ENCODE data around the gene SEL1L2.

Gene SEL1L2

DNA sequence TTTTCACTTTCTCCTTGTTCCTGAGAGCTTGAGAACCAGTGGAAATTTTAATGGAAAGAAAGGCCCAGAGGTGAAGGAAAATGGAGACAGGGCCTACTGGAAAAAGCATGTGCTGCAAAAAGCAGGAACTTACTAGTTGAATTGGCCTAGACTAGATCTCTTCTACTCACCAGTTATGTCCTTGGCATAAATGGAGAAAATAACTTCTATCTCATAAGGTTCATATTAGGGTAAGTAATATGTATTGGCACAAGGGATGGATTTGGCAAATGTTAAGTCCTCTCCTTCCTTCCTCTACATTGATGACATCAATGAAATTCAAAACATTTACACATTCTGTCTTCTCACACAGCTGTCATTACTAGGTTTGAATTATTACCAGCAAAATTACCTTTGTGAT lies 131.5 kb downstream of the SEL1L2 start:
- DNase-seq = no peak

- no peak for DNase-seq
Measured at GRCh38 chr20:13858439-13858838, 132.0 kb downstream of the SEL1L2 start.

GRCh38 chr20:13857961-13858360 lies 132.5 kb downstream of the SEL1L2 start:
- no peak for DNase-seq

GRCh38 chr20:13857304-13857703 lies 133.1 kb downstream of the SEL1L2 start:
- DNase-seq = no peak

DNA sequence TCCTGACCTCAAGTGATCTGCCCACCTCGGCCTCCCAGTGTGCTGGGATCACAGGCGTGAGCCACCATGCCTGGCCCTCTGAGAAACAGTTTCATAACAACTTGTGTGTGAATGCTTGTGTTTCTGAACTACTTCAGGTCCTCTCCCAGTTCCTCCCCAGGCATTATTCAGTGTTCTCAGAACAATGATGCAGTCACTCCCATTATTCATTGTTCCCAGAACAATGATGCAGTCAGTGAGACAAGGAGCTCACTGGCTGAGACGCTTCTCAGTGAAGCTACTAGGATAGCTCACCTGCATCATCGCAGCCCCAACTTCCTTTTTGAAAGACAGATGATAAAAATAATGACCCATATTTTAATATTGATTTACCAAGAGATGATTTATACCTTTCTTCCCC lies 134.1 kb downstream of the SEL1L2 start:
- no peak for DNase-seq

DNA sequence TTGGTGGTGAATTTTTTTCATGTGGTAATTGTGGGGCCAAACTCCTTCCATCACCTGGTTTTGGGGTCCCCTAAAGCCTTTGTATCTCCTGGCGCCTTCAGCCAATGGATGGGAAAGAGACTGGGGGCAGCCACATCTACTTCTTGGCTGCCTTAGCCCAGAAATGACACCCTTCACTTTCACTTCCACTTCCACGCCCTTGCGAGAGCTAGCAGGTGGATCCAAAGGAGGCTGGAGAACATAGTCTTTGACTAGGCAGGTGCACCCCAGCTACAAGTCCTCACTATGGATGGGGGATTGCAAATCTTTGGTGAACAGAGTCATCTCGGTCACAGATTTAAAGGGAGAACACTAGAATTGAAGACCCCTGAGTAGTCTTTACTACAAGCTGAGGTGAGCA lies 134.8 kb downstream of the SEL1L2 start:
- no peak for DNase-seq

GRCh38 chr20:13852306-13852705 lies 138.1 kb downstream of the SEL1L2 start:
- DNase-seq = no peak

DNA sequence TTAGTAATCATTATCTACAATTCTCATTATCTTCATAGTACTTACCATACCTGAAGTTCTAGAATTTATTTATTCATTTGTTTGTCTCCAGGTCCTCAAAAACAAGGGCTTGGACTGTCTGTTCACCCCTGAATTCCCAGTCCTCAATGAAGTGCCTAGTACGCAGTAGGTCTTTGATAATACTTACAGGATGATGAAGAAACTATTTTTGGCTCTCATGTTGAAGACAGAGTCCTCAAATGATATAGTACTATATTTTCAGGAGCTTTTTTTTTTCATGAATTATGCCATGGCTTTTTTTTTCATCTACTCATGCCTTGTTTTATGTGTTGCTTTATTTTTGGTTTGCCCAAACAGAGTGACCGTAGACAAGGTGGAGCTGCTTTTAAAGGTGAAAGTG lies 139.1 kb downstream of the SEL1L2 start:
- DNase-seq = no peak

DNA sequence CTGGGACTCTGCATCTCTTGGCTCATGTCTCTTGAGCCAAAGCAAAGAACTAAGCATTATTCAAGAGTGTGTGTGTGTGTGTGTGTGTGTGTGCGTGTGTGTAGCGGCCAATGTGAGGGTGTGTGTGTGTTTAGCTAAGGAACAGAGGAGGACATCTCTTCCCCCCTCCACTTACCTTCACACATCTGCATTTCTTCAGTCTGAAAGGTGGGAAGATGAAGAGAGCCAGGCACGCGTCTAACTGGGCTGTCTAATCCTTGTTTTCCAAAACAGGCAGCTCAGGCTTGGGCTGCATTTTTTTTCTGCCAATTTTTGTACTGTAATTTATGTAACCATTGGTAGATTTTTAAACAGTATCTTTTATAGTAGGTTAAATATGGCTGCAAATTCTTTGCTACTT lies 146.1 kb downstream of the SEL1L2 start:
- DNase-seq = no peak

GRCh38 chr20:13841206-13841605 lies 149.2 kb downstream of the SEL1L2 start:
- DNase-seq = no peak

GRCh38 chr20:13840093-13840465 lies 150.3 kb downstream of the SEL1L2 start:
- no peak for DNase-seq

- no peak for DNase-seq
Measured at GRCh38 chr20:13839421-13840092, 150.9 kb downstream of the SEL1L2 start.

DNA sequence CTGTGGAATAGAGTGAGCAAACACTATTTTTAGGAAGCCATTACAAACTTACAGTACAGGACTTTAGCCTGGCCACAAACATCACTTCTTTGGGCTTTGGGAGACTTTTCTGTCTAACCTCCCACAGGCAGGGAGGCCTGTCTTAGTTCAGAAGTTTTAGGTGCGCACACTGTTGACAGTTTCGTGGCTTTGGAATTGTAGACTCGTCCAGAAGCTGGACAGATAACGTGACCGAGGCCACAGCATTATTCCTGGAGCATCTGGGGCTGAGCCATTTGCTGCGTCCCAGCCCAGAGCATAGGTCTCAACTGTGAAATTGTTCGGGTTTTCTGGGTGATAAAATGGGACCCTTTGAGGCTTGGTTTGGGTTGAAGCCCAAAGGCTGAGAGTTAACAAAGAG lies 151.8 kb downstream of the SEL1L2 start:
- DNase-seq = no peak

DNA sequence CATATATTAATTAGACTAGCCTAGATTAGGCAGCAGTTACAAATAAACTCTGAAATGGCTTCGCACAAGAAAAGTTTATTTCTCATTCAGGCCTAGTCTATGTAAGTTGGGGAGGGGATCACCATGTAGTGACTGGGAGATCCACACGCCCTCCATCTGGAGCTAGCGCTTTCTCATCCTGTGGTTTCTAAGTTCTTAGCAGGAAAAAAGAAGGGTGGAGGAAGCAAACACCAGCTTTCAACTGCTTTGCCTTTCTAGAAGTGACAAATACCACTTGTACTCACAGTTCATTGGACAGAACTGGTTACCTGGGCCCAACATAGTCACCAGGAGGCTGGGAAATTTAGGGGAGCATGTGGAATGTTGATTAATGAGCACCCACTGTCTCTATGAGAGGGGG lies 158.9 kb downstream of the SEL1L2 start:
- no peak for DNase-seq

- DNase-seq = no peak
Measured at GRCh38 chr20:13825465-13825864, 164.9 kb downstream of the SEL1L2 start.

DNA sequence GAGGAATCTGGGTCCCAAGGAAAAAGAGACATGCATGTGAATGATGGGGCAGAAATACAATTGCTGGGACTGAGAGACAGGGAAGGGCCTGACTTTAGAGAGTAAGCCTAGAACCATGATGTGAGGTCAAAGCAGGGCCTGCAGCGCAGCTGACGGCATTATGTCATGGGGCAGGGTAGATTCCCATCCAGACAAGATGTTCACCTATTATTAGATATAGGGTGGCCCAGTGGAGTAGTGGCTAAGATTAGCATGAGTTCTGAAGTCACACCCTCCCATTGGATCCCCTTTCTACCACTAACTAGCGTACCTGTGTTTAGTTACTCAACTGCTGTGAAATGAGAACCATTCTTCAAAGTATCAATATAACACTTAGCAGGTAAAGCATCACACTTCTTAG lies 166.0 kb downstream of the SEL1L2 start:
- no peak for DNase-seq

DNA sequence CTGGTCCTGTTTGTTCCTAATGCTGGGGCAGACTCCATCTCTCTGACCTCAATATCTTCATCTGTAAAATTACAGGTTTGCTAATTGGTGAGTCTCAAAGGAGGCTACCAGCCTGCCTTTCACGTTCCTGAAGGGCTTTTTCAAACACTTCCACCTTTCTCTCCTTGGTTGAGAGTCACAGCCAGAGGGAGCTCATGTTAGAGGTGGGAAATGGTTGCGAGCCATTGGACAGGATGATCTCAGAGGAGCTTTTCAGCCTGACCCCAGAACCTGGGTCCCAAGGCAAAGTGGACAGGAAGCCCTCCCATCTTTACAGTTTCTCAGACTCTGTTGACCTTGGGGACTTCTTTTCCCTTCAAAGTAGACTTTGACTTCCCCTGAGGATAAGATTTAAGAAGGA lies 168.0 kb downstream of the SEL1L2 start:
- DNase-seq = no peak

DNA sequence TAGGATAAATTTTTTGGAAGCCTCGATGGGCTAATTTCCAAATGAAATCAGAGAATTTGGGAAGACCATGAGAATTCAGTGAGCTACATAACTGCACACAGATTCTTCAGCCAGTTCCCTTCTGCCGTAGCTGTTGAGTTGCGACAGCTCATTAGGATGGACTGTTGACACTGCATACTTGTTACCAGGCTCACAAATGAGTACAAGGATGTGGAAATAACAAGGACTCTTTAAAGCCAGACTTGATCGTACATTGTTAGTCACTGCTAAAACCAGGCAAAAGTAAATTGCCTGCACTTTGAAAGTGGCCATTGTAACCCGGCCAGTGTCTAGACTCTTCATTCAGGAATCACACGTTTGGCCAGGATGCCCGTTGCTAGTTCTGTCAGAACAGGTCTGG lies 168.5 kb downstream of the SEL1L2 start:
- no peak for DNase-seq

GRCh38 chr20:13819885-13820645 lies 170.3 kb downstream of the SEL1L2 start:
- DNase-seq = peak; percentile 18

- DNase-seq = no peak
Measured at GRCh38 chr20:13817342-13817741, 173.1 kb downstream of the SEL1L2 start.

DNA sequence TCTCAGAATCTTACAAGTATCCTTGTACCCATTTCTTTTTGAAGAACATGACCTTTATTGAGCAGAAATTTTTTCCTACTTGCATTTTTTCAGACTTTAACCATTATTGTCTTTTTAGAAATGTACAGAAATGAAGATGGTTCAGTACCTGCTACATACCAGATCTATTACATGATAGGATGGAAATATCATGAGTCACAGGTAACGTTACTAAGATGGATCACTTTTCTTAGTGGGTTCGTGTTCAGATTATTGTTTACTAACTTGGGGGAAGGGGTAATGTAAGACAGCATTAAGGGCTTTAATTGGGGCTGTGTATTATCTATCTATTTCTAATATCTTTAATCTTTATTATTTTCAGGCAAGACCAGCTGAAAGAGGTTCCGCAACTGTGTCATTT lies 173.7 kb downstream of the SEL1L2 start:
- no peak for DNase-seq

DNA sequence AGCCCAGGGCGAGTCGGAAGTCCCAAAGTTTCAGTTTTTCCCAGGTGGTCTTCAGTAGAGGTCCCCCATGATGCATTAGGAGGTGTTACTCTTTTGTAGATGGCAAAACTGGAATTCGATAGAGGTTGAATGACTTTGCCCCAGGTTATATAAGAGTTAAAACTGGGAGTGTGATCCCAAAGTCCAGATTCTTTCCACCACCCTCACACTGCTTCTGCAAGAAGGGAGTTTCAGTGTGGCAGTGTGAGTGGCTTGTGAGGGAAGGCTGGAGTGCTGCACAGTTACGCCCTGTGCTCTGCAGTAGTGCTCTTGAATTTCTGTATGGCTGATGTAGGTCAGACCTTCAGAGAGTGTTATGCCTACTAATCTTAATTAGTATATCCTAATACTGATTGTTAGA lies 175.7 kb downstream of the SEL1L2 start:
- DNase-seq = no peak

DNA sequence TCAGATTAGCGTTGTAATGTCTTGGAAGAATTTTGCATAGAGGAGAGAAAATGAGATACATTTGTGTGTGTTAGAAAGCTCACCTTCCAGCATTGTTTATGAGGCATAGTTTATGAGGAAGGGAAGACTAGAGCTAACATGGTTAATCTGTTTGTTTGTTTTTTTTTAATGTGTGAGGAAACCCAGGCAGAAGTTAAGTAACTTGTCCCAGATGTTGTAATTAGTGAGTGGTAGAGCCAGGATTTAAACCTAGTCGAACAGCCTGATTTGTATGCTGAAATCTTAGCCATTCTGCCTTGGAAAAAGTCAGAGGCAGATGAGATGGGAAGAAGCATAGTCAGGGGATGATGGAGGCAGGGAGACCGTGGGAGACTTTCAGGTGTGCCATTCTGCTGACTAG lies 176.5 kb downstream of the SEL1L2 start:
- no peak for DNase-seq

DNA sequence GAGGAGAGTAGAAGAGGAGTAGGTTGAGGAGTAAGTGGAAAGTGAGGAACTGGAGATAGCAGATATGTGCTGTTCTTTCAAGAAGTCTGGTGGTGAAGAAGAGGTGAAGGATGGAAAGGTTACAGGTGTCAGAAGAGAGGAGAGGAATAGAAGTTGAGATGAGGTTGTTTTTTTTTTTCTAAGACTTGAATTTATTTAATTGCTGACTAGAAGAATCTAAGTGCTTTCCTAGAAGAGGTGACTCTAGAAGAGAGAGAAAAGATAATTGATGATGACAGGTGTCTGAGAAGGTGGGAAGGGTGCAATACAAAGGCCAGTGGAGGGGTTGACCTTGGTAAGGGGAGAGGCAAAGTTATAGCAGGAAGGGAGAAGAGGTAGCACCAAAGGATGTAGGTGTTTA lies 180.0 kb downstream of the SEL1L2 start:
- DNase-seq = no peak

- no peak for DNase-seq
Measured at GRCh38 chr20:13809855-13810254, 180.6 kb downstream of the SEL1L2 start.

Data from stimulated activated CD4-positive, alpha-beta T cell treated with anti-CD3 and anti-CD28 coated beads, Interleukin-1b, Interleukin-23, amount 100 ng/mL, for 48 hours (primary cell).